Measurements from ENCODE around the gene PLD2.

The PLD2 gene

DNA sequence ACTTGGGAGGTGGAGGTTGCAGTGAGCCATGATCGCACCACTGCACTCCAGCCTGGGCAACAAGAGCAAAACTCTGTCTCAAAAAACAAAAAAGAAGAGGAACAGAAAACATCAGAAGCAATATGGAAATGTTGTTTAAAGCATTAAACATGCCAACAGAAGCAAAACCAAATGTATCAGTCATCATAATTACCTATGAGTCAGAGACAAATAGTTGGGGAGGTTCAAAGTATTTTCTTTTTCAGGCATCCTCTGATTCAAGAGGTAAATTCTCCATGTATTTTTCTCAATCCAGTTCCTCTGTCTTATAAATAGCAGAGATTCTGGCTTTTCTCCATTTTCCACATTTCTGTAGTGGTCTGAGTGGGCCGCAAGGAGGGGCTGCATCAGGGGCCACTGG is 37.3 kb upstream of the PLD2 start:
- DNase-seq (ENCODE audit: low read depth), result no peak
- TF ChIP-seq, protein P1, sequence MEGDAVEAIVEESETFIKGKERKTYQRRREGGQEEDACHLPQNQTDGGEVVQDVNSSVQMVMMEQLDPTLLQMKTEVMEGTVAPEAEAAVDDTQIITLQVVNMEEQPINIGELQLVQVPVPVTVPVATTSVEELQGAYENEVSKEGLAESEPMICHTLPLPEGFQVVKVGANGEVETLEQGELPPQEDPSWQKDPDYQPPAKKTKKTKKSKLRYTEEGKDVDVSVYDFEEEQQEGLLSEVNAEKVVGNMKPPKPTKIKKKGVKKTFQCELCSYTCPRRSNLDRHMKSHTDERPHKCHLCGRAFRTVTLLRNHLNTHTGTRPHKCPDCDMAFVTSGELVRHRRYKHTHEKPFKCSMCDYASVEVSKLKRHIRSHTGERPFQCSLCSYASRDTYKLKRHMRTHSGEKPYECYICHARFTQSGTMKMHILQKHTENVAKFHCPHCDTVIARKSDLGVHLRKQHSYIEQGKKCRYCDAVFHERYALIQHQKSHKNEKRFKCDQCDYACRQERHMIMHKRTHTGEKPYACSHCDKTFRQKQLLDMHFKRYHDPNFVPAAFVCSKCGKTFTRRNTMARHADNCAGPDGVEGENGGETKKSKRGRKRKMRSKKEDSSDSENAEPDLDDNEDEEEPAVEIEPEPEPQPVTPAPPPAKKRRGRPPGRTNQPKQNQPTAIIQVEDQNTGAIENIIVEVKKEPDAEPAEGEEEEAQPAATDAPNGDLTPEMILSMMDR (IDR thresholded peaks at IDR 0.05; ENCODE audit: low read depth, low read length, missing control alignments), result no peak
- H3K4me3 ChIP-seq (ENCODE audit: low read depth, low read length), result no peak overlapping the region

DNA sequence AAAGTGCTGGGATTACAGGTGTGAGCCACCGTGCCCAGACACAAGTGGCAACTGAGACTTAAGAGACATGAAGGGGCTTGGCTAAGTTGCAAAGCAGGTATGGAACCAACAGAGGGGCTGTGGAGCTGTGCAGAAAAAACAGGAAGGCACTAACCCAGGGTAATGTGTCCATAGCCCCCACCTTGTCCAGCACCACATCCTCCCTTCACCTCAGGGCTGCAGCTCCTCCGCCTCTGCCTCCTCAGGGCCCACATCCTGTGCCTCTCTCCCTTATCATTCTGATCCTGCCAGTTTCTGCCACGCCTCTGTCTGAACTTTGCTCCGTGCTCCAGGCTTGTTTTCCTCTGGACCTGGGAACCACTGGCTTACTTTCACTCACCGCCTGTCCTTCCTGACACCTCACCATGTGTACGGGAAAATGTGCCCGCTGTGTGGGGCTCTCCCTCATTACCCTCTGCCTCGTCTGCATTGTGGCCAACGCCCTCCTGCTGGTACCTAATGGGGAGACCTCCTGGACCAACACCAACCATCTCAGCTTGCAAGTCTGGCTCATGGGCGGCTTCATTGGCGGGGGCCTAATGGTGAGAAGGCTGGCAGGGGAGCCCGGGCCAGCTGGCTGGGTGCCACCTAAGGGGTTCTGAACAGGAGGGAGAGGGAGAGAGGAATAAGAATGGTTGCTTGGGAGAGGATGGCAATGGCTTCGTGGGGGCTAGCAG is 35.3 kb upstream of the PLD2 start, which contains the start of gene TM4SF5:
Gene TM4SF5 (plus strand): TSS at position 368 of the 716 bp plus-strand sequence. CDS start 37 bp downstream, at position 405.
- TF ChIP-seq, protein P1 (IDR thresholded peaks at IDR 0.05; ENCODE audit: low read depth, low read length, missing control alignments), result no peak
- H3K4me3 ChIP-seq (ENCODE audit: low read depth, low read length), result no peak within 1 kb of the TSS
- no peak for DNase-seq (ENCODE audit: low read depth)

DNA sequence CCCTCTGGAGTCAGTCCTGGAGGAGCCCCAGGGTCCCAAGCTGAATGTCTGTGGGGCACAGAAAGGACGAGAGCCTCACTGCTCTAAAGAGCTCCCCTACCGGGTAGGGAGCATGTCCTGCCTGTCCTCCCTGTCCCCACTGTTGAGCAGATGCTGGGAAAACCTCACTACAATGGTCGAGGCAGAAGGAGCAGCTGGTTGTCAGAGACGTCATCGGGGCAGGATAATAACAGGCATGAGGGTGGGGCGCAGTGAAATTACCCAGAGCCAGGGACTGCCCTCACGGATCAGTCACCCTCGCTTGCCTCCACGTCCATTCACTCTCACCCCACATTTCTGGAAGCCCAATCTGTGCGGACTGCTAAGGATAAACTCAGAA is 34.7 kb upstream of the PLD2 start:
- TF ChIP-seq, protein P1 (IDR thresholded peaks at IDR 0.05; ENCODE audit: low read depth, low read length, missing control alignments), result no peak
- H3K4me3 ChIP-seq (ENCODE audit: low read depth, low read length), result no peak overlapping the region
- DNase-seq (ENCODE audit: low read depth), result no peak

DNA sequence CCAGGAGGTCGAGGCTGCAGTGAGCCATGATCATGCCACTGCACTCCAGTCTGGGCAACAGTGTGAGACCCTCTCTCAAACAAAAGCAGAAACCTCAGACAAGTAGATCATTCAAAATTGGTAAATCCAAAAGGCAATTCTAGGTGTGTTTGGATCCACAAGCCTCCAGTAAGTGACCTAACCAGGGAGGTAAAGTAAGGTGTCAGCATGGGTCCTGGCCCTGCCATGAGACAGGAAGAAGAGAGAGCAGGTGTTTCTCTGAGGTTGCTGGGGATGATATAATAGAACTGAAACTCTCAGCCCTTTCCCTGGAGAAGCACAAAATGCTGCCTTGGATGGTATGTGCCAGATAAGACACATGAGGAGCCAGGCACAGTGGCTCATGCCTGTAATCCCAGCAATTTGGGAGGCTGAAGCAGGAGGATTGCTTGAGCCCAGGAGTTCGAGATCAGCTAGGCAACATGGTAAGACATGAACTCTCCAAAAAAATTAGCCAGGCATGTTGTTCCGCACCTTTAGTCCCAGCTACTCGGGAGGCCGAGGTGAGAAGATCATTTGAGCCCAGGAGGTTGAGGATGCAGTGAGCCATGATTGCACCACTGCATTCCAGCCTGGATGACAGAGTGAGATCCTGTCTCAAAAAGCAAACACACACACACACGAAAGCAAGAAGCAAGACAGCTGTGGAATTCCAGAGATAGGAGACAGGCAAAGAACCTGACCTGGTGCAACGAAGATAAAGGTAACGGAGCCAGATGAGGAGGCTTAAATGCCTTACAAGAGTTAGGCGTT is 28.8 kb upstream of the PLD2 start:
- no peak overlapping the region for H3K4me3 ChIP-seq (ENCODE audit: low read depth, low read length)
- DNase-seq (ENCODE audit: low read depth), result no peak
- TF ChIP-seq, protein P1 (IDR thresholded peaks at IDR 0.05; ENCODE audit: low read depth, low read length, missing control alignments), result no peak

DNA sequence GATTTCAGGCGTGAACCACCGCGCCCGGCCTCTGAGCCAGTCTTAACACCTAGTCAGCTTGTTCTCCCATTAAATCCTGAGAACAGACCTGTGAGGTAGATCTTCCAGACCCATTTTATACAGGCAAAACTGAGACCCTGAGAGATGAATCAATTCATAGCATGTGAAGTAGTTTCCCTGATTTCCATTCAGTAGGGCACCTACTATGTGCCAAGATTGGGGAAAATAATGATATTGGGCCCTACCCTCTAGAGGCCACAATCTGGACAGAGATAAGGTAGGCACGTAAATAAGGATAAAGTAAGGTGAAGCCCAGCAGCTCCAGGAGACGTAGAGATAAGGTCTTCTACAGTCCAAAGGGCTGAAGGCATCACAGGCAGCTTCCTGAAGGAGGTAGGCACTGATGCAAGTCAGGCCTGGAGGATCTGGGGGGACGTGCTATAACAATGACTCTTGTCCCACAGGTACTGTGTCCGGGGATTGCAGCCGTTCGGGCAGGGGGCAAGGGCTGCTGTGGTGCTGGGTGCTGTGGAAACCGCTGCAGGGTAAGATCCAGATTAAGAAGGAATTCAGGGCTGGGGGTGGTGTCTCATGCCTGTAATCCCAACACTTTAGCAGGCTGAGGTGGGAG is 26.5 kb upstream of the PLD2 start:
- DNase-seq (ENCODE audit: low read depth), result no peak
- TF ChIP-seq, protein P1 (IDR thresholded peaks at IDR 0.05; ENCODE audit: low read depth, low read length, missing control alignments), result no peak
- no peak overlapping the region for H3K4me3 ChIP-seq (ENCODE audit: low read depth, low read length)

DNA sequence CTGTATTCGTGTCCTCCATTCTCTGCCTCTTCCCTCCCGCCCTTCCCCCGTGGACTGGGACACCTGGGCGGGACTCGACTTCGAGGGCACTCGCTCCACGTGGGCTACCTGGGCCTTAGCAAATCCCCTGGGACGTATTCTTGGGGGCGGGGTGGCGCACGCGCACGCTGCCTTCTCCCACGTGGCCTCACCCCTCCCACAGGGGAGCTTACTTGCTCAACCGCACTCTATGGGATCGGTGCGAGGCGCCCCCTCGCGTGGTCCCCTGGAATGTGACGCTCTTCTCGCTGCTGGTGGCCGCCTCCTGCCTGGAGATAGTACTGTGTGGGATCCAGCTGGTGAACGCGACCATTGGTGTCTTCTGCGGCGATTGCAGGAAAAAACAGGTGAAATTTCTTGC is 24.3 kb upstream of the PLD2 start:
- no peak for DNase-seq (ENCODE audit: low read depth)
- TF ChIP-seq, protein P1 (IDR thresholded peaks at IDR 0.05; ENCODE audit: low read depth, low read length, missing control alignments), result no peak
- no peak overlapping the region for H3K4me3 ChIP-seq (ENCODE audit: low read depth, low read length)
